CD4-positive, alpha-beta T cell treated with Interleukin-10 for 1 hour (primary cell): ENCODE measurements around the gene UXS1.

ENCODE experiments used
- DNase-seq: peaks from one replicate; pipeline ENCODE4 v3.0.0-alpha.2; 2020

Gene UXS1

DNA sequence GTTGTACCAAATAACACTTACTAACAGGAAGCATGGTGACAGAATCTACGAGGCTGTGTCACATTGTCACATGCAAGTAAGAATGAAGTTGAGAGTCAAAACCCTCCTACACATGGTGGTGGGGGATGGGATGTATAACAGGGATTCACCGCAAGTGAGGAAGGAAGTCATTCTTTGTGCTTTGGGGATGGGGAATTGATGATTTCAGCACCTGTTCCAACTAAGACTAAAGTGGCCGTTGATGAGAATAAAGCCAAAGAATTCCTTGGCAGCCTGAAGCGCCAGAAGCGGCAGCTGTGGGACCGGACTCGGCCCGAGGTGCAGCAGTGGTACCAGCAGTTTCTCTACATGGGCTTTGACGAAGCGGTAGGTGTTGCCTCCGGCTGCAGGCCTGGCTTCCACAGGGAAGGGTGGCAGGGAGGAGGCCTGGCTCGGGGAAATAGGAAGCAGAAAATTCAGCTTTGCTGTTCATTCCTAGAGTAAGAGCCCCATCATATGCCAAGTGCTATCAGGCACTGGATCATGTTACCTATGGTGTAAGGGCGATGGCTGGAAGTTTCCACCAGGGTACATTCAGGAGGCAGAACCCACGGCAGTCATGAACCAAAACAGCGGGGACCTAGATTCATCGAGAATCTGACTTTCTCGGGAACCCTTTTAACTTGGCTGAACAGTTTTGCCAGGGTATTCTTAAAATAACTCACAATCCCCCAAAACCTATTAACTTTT, 120.3 kb downstream of the UXS1 start:
- DNase-seq = no peak

DNA sequence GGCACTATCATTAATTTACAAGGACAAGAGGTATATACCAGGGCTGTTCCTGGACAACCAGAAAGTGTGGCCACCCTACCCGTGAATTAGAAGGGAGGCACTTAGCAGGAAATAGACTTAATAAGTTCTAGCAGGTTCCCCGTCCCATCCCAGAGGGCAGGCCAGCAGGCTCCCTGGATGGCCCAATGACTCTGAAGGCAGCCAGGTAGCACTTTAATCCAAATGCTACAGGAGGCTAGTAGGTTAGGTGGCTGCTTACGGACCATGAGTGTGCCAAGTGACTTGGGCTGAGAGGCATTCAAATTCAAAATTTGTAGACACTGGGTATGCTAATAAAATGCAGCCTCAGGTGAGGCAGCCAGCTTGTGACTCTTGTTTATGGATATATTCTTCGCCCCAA, 123.9 kb downstream of the UXS1 start:
- no peak for DNase-seq

DNA sequence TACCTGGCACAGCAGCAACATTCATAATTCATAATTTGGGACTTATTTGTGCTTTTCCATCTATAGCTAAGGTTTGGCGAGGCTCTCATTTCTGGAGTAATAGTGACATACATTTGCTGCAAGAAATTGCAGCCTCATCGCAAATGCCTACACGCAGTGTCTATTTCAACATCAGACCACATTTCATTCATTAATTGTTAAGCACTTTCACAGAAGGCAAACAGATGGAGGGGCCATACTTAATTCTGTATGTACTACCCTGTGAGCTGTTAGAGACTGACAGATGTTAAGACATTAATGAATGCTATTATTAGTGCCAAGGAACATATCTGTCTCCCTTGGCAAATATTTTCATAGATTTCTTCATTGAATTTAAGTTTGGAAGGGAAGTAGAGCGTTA, 125.7 kb downstream of the UXS1 start:
- no peak for DNase-seq

DNA sequence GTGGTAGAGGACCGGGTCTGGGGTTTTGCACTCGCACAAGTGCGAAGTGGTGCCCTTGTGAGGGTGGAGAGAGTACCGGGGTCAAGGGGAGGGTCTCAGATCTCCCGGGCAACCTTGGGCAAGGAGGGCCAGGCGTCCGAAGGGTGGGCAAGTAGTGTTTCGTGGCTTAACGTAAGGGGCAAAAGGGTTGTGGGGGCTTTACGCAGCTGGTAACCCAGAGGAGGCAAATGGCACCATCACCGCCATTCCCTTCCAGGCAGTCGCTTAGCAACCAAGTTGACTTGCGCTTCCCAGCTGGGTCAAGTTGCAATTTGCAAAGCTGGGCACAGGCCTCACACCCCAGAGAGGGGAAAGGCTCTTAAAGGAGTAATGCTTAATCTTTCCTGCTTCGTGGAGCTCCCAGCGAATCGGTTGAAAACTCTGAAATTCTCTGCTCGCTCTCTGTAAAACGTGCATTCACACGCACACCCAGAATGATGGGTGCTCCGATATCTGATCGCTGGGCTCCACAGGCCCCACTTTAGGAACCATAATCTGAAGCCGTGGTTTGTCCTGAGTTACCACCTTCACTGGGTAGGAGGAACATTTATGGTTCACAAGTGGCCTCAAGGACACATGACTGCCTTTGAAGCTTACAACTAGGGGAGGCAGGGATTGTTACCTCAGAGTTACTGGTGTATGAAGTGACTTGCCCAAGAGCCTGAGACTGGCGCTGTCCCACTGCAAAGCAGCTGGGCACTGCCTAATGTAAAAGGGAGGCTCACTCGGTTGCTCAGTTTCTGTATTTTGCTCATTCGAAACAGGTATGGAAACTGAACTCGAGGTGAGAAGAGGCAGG, 127.9 kb downstream of the UXS1 start:
- DNase-seq = no peak

DNA sequence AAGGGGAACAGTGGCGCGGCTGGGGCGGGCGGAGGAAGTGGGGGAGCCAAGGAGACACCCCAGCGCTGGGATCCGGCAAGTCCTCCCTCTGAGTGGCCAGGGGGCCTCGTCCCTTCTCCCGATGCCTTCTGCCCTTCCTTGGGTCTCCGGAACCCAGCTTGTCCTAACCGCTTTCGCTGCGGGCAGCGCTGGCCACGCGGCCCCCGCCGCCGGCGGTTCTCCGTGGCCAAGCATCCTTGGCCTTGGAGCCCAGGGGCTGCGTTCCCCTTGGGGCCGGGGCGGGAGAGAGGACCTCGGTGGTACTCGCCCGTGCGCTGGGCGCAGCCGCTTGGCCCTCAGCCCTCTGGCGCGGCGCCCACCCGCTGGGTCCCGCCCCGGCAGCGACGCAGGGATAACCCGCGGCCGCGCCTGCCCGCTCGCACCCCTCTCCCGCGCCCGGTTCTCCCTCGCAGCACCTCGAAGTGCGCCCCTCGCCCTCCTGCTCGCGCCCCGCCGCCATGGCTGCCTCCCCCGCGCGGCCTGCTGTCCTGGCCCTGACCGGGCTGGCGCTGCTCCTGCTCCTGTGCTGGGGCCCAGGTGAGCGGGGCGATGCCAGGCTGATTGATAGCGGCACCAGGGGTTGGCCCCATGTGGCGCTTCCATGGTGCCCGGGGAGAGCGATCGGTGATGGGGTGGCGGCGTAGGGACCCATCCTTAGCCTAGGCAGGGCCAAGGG, 128.7 kb downstream of the UXS1 start:
- DNase-seq = no peak

DNA sequence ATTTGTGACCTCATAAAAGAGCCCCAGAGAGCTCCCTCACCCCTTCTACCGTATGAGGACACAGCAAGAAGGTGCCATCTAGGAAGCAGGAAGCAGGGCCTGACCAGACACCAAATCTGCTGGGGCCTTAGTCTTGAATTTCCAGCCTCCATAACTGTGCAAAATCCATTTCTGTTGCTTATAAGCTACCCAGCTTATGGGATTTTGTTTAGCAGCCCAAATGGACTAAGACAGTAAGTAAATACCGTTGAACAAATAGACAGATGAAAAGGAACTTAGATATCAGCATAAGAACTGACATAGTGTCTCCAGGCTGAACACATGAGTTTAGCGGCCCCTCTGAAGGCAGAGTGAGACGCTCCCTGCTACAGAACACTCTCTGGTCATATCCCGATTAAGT, 130.9 kb downstream of the UXS1 start:
- DNase-seq = no peak

DNA sequence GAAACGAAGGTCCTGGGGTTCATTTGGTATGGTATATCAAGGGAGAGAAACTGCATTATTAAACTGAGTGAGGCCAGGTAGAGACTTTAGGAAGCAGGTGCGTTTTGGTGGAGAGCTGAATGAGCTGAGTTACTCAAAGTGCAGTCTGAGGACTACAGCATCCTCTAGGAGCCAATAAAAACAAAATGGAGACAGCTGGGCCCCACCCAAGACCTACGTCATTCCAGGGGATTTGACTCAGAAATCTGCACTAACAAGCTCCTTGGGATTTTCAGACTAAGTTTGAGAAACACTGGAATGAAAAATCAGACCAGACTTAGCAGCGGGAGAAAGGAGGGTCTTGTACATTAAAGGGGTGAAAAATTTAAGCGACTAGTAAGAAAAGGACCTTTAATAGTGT, 131.5 kb downstream of the UXS1 start:
- DNase-seq = no peak

DNA sequence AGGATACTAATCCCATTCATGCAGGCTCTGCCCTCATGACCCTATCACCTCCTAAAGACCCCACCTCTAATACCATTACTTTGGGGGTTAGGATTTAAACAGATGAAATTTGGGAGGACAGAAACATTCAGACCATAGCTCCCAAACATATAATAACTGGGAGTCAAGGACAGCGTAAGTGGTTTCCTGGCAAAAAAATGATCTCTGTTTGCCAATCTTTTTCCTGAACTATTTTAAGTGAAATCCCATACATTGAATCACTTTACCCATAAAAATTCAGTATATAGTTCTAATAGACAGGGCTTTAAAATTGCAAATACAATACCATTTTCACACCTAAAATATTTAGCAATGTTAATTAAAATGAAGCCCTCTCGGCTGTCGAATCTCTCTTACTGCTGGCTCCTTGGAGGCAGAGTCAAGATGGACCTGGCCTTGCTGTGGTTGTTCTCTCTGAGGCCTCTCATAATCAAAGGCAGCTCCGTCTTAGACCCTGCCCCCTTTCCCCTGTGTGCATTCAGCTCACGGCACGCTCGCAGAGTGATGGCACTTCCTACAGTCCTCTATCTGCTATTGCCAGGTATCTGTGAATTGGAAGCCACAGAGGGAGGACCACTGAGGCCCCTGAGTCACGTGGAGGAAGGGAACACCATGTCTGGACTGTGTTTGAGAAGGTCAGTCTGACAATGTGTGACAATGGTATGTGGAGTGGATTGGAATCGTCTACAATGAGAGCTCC, 132.3 kb downstream of the UXS1 start:
- no peak for DNase-seq

DNA sequence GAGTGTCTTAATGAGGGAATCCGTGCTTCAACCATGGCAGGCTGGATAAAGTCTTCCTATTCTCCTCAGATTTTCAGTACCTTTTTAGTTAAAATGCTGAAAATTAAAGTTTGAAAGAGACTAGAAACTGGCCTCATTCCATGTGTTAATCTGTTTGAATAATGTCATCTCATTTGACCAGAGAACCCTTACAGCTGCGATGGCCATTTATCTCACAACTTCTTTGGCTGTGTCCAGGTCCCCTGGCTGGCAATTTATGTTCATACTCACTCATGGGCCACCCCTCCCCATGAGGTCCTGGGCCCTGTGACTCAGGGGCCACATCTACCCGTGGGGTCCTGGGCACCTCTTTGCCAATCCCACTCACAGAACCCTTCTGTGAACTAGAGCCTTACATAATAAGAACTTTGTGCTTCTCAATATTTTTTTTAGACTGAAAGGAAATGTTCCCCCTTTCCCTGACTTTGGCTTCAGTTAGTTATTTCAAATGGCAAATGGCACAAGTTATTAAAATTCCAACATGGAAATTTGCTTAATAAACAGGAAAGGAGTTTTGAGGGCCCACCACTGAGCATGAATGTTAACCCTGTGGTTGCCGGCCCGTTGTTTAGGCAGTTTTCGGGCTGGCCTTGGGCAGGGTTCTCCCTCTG, 134.6 kb downstream of the UXS1 start:
- no peak for DNase-seq

DNA sequence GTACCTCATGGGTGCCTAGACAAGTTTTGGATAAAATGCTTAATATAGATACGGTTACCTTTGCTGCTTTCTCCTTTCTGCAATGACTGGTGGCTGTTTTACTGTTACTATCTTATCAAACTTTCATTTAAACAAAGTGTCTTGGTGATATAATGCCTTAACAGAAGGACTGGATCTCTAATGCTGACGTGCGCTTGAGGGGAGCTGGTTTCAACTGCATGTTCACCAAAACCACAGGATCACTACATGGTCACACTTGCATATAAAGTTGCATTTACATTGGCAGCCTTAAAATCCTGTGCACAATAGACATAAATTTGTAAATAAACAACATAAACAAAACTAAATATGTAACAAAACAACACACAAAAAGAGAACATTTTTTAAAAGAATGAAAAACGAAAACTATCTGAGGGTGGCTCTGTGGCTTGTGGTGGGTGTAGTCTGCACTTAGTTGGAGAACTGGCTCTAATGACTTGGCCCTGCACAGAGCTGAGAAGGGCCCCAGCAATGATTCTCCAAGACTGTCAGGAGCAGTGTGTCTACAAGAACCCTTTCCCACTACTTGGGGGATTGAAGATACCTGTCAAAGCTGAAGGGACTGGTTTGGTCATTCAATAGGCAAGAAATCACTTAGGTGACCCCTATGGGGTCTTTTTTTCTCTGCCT, 135.5 kb downstream of the UXS1 start:
- peak; percentile 8 for DNase-seq

DNA sequence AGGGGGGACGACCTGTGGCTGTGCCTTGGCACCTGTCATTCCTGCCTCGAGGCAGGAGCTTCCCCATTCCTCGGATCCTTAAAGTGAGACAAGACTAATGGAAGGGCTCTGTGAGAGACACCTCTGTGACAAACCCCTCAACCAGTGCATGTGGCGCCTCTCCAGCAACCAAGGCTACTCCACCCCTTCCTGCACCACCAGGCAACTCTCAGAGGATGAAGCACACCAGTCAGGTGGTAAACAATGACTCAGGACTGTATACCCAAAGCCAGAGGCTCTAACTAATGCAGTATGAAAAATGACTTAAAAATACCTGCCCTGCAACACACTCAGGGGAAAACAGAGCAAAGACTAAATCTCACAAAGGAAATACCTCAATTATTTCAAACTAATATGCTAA, 136.9 kb downstream of the UXS1 start:
- DNase-seq = peak; percentile 50

DNA sequence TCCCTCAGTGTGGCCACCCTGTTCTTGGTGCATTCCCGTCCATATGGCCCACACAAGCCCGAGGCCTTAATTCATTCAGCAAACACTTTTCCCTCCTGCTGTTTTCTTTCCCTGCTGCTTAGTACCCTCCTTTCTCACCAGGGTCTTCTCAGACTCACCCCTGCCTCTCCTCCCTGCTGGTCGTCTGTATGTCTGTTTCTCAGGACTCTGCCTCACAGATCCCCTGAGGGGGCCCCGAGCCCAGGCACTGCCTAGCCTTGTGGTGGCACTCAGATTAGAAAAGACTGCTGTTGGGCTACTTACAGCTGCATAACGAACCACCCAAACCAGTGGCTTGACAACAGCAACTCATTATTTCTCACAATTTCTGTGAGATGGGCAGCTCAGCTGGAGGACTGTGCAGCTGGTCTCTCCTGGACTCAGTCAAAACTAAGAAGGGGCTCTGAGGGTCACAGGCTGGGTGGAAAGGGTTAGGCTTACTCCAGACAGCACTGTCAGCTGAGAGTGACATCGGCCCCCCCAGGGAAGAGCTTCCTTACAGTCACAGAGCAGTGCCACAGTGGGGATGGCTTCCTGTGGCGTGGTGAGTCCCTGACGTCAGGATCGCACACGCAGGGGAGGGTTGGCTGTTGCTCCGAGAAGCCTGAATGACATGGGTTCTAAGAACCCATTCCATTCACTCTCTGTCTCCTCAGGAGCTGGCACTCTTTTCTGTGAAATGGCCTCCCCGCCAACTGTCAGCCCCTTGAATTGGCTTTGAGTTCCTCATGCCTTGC, 139.0 kb downstream of the UXS1 start:
- DNase-seq = peak; percentile 10

DNA sequence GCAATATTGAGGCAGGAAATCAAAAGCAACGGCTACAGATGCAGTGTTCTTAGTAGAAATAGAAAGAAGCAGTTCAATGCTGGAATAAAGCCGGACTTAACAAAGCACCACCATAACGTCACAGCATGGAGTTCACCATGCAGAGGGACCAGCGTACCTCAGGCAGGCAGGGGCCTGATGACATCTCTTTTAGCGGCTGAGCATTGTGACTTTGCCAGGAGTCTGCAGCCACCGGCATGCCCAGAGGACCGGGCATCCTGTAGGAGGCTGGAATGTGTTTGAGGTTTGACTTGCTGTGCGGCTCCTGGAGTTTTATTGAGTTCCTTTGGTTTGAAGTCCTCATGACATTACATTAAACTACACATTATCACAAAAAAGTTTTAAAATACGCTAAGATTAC, 139.8 kb downstream of the UXS1 start:
- DNase-seq = no peak

DNA sequence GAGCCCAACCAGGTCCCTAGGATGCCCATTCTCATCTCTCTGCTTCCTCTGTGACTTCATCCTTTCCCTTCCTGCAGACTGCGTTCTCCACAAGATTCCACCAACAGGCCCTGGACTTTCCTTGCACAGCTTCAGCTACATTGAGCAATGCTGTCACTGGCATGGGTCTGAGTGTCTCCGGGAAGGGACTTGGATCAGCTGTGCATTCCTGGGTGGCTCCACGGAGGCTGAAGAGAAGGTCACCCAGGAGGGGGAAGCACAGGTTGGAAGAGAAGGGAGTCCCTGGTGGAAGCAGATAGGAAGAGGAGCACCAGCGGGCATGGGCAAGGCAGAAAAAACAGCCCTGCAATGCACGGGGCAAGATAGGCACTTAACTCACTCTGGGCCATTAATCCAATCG, 140.5 kb downstream of the UXS1 start:
- DNase-seq = no peak

DNA sequence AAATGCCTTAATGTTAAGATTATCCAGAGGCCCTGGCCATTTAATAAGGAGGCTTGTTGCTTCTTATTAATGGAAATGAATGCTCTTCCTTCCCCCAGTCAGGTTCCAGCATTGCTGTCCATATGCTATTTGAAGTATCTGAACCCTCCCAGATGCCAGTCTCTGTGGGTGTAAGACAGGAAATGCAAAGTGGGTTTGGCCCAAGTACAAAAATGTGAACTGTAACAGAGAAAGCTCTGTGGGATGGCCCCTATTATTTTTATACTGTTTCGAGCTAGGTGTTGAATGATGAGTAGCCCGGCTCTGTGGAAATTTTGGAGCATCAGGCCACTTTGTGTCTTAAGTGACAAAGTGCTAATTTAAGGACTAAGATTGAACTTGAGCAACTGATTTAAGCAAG, 141.0 kb downstream of the UXS1 start:
- DNase-seq = peak; percentile 39

DNA sequence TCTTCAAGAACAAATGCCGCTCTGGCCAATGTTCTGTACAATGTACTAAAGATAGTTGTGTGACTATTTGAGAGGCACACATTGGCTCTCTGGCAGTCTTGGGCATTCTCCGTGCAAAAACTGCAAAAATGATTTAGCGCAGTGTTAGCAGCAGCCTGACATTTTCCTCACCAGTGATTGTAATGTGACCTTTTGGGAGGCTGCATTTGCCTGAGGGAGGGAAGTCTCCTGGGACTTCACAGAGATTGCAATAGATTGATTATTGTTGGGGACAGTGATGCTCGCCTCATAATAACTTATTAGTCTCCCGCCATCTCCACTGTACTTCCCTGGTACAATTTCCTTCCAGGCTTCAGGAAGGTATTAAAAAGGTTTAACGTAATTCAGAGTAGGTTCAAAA, 149.2 kb downstream of the UXS1 start:
- DNase-seq = no peak

DNA sequence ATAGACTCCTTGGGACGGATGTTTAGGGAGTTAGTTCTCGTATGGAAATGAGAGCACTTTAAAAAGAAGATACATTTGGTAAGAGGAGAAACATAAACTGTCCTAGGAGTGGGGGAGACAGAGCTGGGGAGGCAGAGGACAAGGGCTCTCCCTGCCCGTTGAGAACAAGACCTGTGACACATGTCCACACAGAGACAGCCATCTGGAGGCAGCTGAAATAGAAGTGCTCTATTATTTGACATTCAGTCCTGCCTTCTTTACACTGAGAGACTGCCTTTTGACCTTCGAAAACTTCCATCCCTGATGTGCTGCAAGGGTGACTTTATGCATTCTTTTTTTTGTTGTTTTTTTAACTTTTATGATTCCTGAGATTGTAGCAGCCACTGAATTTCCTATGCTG, 150.1 kb downstream of the UXS1 start:
- DNase-seq = no peak
